ENCODE measurements around the gene UBE2U. TPM values are rescaled to one million over a fixed set of nuclear protein-coding genes. Genes with fewer than 3 reads are reported as not detected.

Gene UBE2U
- total and polyA plus RNA-seq, 10 of the 15 experiments (the other 5 are each of a cell fraction or from before 2014, with no cell fraction given), result not detected

- ChIA-PET SMC1A (ENCODE audit: uncharacterized antibody, unreplicated experiment) (interaction anchor here (0.8 to 1.1 kb wide), 2 partner anchors 30 to 604 kb away, joined by 3 read pairs; no protein-coding TSS in a partner anchor), CTCF (interaction anchor here (1.6 kb wide), 1 partner anchor 55 kb away, joined by 4 read pairs; no protein-coding TSS in a partner anchor), RAD21 (ENCODE audit: unreplicated experiment) (no interaction called here), POLR2A (no interaction called here)
- DNase-seq (ENCODE audit: low read depth, low spot score) (no peak), ATAC-seq (no peak), FAIRE-seq (no peak)
- Histone ChIP-seq H3K79me2 (ENCODE audit: control insufficient read depth, insufficient read depth, low read length) (no peaks in the 10 kb centered on the region), H3K27me3 (replicated peaks in 1 of 2; ENCODE audit: control insufficient read depth in 2 of 2, insufficient read depth in 2 of 2, low read length in 1 of 2) (no peaks in the 10 kb centered on the region), H3K27ac (ENCODE audit: control insufficient read depth, insufficient read depth) (no peak overlapping the region), H3K4me2 (ENCODE audit: control insufficient read depth, insufficient read depth) (no peak overlapping the region), H3K9ac (ENCODE audit: control insufficient read depth, insufficient read depth, low read length) (no peak overlapping the region), H3K4me3 (no peak overlapping the region), H3K9me3 (replicated peaks; ENCODE audit: control insufficient read depth, insufficient read depth, low read length) (no peaks in the 10 kb centered on the region), H2AFZ (ENCODE audit: control insufficient read depth, low read depth, low read length) (no peak overlapping the region), H4K20me1 (ENCODE audit: control insufficient read depth, insufficient read depth) (no peaks in the 10 kb centered on the region), H3K4me1 (ENCODE audit: control insufficient read depth, insufficient read depth, low read length) (no peaks in the 10 kb centered on the region), H3K36me3 (ENCODE audit: control insufficient read depth in 2 of 2, insufficient read depth in 2 of 2, low read length in 1 of 2) (no peaks in the 10 kb centered on the region)
- 81% methylated on average over 8 of the region's 8 CpGs for WGBS (ENCODE audit: insufficient coverage, insufficient replicate concordance, low lambda C conversion rate, missing lambda C conversion rate)
- no peak for TF ChIP-seq YY1 (IDR thresholded peaks at IDR 0.05; ENCODE audit: low read depth, low read length)
- TF ChIP-seq KDM1A (IDR thresholded peaks at IDR 0.05; ENCODE audit: borderline replicate concordance), result no peak
- no peak for TF ChIP-seq PML (IDR thresholded peaks at IDR 0.05; ENCODE audit: low read length)
- TF ChIP-seq SIX5 (IDR thresholded peaks at IDR 0.05; ENCODE audit: low read depth, low read length, severe bottlenecking), result no peak
- TF ChIP-seq POLR2AphosphoS5 (IDR thresholded peaks at IDR 0.05; ENCODE audit: low read length), result no peak
- TF ChIP-seq RFX5 (IDR thresholded peaks at IDR 0.05; ENCODE audit: low read depth, low read length), result no peak
- TF ChIP-seq CEBPZ (IDR thresholded peaks at IDR 0.05; ENCODE audit: low read depth, low read length), result no peak
- no peak for TF ChIP-seq POU2F2 (IDR thresholded peaks at IDR 0.05; ENCODE audit: borderline replicate concordance, low read depth, low read length)
- BruUV-seq (replicated peaks), result no TSS peak
- intact Hi-C loops (cut with micrococcal nuclease; ENCODE audit: unreplicated experiment) (no loop called here), in situ Hi-C loops (cut with MboI) (no loop called here)
Measured at GRCh38 chr1:64192290-64192689, 11.1 kb upstream of the UBE2U start.

Measured in GM12878 (cell line).